CD4-positive, alpha-beta T cell treated with Interleukin-6 for 4 hours (primary cell): ENCODE measurements around the gene EFCAB10.
"Not testable (repeated sequence)": the region's sequence is repeated elsewhere in the genome, so short reads cannot be mapped to it uniquely, and the experiment has no call there.

Experiments used
- DNase-seq: peaks from one replicate; pipeline ENCODE4 v3.0.0-alpha.2; 2020; ENCODE audit warnings: mixed read lengths

The EFCAB10 gene, protein sequence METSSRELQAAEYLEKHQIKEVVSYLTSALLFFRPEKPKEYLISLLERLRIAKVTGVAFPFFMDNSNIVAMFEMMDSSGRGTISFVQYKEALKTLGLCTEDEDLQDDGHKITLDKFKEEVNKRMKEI

DNA sequence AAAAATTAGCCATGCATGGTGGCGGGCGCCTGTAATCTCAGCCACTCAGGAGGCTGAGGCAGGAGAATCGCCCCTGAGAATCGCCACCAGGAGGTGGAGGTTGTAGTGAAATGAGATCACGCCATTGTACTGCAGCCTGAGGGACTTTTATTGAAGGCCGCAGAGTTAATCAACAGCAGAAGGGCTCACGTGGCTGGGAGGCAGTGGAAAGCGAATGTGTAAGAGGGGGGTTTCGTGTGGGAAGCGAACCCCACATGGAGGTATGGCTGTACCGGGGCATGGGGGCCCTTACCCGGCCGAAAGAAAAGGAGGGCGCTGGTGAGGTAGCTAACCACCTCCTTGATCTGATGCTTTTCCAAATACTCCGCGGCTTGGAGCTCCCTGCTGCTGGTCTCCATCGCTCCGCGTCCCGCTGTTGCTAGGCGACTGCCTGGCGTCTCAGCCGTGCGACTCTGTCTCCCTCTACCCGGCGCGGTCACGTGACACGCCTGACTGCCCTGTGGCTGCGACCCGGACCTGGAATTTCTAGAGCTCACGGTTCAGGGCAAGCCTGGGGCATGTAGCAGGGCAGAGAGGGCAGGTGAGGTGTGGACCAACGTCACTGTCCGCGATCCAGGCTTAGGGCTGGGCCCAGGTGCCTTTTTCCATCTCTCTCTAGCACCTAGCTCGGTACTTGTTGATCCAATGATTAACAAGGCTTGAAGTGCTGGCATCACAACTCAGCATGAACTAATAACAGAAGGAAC, at the start of gene EFCAB10:
EFCAB10 (minus strand) TSS at position 428 of the 746 bp plus-strand sequence; CDS start at position 398, 30 bp downstream.
- peak; percentile 41 for DNase-seq

DNA sequence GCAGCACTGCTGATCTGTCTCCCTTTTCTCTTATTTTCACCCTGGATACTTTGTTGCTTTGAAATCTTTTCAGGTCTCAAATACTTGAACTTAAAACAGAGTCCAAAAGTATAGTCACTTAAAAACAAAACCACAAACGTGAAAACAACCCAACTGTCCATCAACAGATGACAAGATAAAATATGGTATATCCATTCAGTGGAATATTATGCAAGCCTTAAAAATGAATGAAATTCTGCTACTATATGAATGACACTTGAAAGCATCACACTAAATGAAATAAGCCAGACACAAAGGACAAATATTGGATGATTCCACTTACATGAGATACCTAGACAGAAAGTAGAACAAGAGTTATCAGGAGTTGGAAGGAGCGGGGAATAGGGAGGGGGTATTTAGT, 44.7 kb upstream of the EFCAB10 start:
- DNase-seq: no peak

DNA sequence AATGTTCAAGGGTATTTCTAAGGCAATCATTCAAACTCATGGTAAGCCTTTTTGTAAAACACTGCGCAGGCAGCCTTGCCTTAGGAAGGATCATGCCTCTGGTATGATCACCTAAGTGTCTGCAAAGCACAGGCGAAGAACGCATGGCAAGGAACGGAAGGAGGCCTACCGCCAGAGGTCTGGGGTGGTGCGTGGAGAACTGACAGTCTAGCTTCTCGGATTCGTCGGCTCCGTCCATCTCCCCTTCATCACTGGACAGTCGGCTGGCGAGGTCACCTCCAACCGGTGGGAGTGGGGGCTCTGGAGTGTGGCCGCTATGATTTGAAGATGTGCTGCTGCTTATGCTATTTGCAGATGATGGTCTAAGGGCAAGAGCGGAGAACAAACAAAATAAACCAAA, 42.6 kb upstream of the EFCAB10 start:
- no peak for DNase-seq

DNA sequence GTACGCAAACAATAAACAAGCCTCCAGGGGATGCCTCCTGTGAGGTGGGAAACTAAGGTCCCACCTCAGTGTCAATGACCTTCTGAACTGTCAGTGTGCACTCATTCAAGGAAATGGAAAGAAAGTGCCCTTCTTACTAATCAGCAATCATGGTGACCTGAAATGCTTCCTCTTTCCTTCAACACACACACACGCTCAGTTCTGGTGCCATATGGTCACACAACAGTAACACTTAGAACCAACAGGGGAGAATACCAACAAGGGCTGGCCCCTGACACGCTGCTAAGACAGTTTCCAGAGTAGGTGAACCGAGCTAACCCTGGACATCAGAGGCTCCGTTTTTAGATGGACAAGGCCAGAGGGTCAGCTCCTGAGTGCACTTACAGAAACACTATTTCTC, 42.1 kb upstream of the EFCAB10 start:
- no peak for DNase-seq

DNA sequence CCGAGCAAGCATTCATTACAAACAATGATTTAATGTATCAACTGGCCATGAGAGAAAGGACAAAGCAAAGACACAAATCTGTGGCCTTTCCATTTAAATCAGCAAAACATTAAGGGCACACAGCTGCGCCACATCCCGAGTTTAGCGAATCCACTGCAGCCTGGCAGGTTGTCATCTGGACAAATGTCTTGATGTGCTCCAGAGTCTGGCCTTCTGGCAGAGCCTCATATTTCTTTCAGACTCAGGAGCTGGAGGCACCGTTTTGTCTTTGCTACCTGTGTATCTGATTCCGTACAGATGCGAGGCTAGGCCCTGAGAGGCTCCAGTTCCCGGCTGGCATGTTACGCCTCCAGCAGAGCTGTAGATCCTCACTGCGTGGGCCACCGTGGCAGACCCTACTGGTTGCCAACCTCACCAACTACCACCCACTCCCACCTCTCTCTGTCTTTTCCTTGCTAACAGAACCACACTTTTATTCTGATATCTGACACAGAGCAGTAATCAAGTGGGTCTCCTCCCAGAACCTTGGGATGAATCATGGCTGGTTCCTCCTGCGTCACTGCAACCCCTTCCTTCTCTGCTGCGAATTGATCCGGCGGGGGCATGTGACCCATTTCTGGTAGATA, 40.9 kb upstream of the EFCAB10 start:
- no peak for DNase-seq

DNA sequence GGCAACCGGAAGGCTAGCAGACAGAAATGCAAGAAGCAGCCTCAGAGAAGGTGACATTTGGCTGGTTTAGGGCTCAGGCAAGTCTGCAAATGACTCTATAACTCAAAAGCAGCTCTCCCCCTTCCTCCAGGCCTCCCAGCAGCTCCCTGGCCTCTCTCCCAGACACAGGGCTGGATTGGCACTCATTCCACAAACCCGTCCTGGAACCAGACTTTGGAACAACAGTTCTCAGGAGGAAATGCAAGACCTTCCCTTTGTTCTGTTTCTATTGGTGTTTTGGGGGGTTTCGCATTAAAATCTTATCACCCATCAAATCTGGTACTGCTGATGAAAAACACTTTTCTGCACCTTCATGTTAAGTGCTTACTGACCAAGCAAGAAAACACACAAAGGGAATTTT, 40.3 kb upstream of the EFCAB10 start:
- no peak for DNase-seq

DNA sequence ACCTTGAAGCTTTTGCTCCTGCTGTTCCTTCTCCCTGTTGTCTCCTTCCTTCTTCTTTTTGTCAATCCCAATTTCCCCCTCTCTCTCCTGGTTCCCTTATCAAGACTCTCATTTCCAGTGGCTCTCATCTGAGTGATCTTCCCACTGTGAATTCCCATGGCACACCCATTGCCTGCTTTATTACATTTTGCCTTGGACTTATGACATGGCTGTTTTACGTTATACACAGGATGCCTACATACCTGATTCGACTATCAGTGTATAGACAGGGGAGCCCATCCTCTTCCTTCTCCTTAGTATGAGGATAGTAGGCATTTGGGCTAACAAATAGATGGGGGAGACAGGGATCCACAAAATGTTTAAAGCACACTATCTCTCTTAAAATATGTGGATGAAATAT, 39.9 kb upstream of the EFCAB10 start:
- DNase-seq: no peak

DNA sequence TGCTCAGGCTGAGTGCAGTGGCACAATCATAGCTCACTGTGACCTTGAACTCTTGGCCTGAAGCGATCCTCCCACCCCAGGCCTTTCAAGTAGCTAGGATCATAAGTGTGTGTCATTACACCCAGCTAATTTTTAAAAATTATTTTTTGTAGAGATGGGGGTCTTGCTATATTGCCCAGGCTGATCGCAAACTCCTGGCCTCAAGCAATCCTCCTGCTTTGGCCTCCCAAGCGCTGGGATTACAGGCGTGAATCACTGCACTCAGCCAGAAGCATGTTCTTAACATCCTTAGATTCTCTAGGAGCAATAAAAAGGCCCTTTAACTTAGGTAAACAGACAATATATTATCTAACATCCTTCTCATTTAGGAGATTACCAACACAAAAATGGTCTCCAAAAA, 38.3 kb upstream of the EFCAB10 start:
- DNase-seq: no peak

DNA sequence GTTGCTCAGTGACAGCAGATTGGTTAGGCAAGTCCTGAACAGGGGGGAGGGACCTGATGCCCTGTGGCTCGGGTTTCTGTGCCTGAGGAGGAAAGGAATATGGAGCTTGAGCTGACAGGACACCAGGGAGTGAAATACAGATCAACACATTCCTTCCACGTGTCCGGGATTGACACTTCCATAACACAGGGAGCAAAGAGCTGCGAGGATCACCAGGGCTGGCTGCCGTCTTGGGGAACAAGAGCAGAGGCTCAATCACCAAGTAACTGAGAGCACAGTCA, 36.7 kb upstream of the EFCAB10 start:
- no peak for DNase-seq

DNA sequence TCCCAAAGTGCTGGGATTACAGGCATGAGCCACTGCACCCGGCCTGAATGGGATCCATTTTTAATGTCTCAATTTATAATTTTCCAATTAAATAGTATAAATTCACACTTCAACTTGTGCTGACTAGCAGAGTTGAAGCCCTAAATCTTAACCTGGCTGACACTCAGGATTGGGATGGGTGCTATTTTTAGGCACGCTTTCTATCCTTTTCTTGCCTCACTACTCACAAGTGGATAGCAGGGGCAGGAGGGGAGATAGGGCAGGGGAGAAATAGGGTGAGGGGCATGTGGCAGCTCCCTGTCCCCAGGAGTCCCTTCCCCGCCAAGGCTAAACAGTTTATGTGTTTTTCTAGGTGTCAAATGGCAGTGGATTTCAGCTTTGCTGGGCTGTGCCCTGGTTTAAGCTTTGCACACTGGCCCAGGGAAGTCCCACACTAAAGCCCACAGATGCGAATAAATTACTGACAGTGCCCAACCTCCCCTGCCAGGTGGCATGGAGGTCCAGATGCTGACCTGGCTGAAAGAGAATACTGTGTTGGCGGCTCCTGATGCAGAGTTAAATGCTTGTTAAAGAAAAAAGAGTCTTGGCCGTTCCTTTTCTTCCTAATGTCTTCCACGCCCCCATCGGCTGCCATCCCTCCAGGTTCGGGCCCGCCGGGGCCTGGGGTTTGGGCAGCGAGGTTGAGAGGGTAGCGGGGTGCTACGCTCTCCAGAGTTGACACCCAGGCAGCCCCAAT, 36.2 kb upstream of the EFCAB10 start:
- no peak for DNase-seq

DNA sequence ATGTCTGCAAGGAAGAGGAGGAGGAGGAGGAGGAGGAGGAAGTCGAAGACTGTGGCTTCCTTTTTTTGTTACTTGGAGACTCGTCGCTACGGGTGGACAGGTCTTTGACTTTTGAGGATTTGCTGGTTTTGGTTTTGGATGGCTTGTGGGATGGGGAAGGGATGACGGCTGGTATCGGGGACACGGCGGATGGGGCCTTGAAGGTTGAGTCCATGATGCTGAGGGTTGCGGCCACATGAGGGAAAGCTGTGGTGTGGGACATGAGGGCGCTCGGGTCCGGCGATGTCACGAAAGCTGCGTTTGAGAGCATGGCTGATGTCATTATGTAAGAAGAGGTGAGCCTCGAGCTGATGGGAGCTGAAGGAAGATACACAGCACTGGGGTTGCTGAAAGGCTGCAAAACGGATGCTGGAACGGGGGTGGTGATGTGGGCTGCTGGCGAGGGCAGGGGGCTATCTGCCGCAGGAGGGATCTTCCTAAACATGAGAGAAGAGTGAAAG, 33.1 kb upstream of the EFCAB10 start:
- no peak for DNase-seq

DNA sequence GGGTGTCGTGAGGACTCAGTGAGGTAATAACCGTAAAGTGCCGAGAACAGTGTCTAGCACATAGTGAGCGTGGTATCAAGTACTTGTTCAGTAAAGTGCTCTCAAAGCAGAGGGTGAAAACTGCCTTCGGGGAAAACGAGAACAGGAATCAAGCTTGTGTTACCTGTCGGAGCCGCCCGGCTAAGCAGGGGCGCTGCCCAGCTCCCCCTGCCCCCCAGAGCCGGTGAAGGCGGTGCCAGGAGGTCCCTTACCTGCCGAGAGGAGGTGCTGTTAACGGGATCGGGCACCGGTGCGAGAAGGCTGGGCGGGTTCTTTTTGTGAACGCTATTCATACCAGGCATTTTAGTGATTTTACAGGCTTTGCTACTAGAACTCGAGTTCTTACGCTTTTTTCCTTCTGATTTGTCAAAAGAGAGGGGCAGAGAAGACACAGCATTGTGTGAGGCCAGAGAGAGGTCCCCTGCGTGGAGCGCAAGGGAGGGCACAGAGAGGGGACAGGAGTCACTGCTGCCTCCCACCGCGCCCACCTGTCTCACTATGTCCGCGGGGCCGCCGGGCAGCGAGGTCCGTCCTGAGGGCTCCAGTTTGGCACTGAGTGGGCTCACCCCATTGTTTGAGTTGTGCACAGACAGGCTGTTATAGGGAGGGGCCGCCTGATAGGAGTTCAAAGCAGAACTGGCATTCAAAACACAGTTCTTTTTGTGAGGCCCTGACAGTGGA, 32.5 kb upstream of the EFCAB10 start:
- no peak for DNase-seq

DNA sequence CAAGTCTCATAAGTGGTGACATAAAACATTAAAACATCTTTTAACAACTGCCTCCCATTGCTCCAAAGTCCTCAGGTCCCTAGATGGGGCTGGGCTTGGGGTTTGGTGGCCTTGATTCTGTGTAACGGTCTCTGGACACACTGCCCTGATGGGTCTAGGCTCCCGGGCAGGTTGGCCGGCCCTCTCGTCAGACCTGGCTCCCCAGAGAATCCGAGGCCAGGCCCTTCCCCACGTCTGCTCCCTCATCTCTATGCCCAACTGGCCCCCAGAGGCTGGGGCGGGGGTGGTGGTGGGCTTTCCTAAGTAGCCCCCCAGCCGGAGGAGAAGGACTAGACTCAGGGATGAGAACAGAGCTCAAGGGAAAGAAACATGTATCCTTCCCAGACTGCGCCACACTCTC, 31.5 kb upstream of the EFCAB10 start:
- no peak for DNase-seq

DNA sequence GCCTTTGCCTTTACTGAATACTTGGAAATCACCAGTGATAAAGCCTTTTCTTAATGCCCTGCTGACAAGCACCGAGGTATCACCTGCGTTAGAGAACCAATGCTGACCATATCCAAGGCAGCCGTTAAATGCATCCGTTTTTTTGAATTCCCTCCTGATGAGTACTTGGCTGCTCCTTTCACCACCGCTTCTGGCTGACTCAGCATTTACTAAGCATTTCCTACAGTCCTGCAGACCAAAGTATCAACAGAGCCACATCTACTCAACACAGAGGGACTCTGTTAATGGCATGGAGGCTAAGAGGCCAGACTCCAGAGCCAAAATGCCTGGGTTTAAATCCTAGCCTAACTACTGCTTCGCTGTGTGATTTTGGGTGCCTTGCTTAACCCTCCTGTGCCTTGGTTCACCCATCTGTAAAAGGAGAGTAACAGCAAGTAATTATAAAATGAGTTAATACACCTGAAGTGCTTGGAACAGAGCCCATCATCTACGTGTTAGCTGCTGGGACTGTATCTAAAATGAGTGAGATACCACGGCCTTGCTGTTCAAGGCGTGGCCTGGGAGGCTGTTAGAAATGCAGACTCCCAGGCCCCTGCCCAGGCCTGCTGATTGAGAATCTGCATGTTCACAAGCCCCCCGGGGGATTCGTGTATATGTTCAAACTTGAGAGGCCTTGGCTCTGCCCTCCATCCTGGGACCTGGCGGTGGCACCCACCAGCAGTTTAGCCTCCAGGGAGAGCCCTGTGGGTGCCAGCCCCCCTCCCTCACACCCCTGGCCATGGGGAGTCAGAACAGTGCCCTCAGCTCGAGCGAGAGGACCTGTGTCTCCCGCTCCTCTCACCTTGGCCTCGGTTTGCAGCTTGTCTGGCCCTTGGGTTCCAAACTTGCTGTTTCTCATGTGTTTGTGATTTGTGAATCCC, 30.8 kb upstream of the EFCAB10 start:
- no peak for DNase-seq

DNA sequence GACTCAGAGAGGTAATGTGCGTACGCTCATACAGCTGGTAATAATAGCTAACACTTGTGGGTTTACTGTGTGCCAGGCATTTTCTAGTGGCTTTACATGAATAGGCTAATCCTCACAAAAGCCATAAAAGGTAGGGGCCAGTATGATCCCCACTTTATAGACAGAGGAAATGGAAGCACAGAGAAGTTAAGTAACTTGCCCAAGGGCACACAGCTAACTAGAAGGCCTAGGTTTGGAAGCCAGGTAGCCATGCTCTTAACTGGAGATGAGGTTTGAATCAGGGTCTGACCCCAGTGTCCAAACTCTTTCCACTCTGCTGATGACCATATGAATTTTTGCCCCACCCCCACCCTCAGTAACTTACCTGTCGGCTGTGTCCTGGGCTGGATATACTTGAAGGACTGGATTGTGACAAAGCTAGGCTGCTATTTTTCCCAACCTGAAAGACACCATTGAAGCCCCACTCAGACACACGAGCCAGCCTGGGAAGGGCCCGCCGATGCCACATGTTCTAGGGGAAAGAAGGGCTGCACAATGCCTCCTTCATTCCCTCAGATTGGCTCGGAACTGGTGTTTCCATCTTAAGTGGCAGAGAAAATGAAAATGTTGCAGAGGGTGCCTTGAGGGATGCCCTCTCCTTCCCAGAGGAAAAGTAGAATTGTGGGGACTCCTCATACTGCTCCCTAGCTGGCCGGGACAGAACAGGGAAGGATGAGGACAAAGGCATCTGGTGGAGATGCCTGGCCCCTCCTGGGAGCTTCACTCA, 29.1 kb upstream of the EFCAB10 start:
- DNase-seq: no peak

DNA sequence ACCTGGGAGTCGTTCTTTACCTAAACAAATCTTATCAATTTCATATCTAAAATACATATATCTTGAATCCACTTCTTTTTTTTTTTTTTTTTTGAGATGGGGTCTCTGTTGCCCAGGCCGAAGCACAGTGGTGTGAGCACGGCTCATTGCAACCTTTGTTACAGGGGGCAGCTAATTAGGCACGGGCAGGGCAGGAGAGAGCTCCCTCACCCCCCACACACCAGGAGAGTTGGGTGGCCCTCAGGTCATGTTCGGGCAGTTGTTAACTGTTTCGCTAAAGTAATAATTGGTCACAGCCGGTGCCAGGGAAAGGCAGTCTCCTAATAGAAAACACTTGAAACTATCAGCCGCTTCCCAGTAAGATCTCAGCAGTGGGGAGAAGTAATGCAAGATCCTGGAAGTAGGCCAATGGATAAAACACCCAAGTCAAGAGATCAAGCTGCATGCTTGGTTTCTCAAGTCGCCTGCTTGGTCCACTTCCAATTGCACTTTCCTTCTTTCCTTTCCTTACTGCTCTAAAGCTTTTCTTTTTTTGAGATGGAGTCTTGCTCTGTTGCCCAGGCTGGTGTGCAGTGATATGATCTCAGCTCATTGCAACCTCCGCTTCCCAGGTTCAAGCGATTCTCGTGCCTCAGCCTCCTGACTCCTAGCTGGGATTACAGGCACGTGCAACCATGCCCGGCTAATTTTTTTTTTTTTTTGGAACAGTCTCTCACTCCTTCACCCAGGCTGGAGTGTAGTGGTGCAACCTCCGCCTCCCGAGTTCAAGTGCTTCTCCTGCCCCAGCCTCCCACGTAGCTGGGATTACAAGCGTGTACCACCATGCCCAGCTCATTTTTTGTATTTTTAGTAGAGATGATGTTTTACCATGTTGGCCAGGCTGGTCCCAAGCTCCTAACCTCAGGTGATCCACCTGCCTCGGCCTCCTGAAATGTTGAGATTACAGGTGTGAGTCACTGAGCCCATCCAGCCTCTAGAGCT, 21.3 kb upstream of the EFCAB10 start:
- DNase-seq: no peak

DNA sequence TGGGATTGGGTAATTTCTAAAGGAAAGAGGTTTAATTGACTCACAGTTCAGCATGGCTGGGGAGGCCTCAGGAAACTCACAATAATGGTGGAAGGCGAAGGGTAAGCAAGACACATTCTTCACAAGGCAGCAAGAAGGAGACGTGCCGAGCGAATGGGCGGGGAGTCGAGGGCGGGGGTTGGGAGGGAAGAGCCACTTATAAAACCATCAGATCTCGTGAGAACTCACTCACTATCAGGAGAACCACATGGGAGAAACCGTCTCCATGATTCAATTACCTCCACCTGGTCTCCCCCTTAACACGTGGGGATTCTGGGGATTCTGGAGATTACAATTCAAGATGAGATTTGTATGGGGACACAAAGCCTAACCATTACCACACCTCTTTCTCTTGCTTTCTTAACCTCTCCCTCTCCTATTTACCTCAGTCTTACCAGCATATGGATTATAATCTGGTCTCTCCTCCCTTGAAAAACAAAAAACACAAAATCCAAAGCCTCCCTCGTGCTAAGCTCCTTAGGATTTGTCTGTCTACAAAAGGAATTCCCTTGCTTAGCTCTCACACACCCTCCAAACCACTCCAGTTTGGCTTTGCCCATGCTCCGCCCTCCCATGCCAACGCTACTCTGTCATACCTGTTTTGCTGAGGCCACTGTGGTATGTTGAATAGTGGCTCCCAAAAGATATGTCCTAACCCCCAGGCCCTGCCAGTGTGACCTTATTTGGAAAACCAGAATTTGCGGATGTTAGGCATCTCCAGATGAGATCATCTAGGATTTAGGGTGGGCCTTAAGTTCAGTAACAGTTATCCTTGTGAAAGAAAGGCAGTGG, 19.6 kb upstream of the EFCAB10 start:
- no peak for DNase-seq

DNA sequence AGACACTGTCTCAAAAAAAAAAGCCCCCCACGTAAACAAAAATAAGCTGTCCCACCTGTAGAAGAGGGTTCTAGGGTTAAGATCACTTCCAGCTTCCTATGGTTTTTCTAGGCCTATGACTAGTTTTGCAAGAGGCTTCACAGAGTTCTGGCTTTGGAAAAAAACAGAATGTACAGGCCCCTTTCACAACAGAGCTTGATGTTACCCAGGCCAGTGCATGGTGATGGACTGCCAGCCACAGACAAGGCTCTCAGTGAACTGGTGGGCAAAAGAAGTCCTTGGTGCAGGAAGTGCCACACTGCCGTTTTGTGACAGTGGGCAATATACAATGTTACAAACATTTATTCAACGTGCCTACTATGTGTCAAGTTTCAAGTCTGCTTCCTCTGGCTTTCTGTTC, 18.3 kb upstream of the EFCAB10 start:
- DNase-seq: no peak

DNA sequence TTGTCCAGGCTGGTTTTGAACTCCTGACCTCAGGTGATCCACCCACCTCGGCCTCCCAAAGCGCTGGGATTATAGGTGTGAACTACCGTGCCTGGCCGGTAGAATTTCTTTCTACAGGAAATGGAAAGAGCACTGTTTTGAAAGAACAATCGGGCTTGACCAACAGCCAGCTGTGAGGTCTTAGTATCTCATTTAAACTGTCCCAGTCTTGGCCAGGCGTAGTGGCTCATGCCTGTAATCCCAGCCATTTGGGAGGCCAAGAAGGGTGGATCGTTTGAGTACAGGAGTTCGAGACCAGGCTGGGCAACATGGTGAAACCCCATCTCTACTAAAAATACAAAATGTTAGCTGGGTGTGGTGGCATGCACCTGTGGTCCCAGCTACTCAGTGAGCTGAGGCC, 17.8 kb upstream of the EFCAB10 start:
- DNase-seq: not testable (repeated sequence)
